Spleen (tissue), 7 donors: ENCODE results near the gene EFHD2.

Source experiments
- POLR2A ChIP-seq, 3 donors: fragments of 450-650 bp; IDR thresholded peaks; one replicate each; pipeline ENCODE4 v1.5.1; 2017; ENCODE audit warnings: antibody characterized with exemption in 3 of 3, mild to moderate bottlenecking in 1 of 3
- TF ChIP-seq, protein P1 (sequence below), 11 experiments: fragments of 200-600 bp in 7 of 11; fragments of 450-650 bp in 4 of 11; sonication (generic) in 4 of 11; IDR thresholded peaks in 8 of 11; conservative IDR thresholded peaks in 3 of 11; 1 replicate in 7 of 11; 2 replicates in 4 of 11; pipeline versions ENCODE4 v1.4.0 to v1.8.0; 2016 to 2021; ENCODE audit warnings: antibody characterized with exemption in 11 of 11, inconsistent platforms in 4 of 11, mild to moderate bottlenecking in 1 of 11
- donor health status: DM: no; HTN: no; CAD: no; lungs with moderate emphysema.
- donor health status: DM: no; HTN: no; CAD: no.
- donor health status: DM: no; HTN: no; CAD: no.

DNA sequence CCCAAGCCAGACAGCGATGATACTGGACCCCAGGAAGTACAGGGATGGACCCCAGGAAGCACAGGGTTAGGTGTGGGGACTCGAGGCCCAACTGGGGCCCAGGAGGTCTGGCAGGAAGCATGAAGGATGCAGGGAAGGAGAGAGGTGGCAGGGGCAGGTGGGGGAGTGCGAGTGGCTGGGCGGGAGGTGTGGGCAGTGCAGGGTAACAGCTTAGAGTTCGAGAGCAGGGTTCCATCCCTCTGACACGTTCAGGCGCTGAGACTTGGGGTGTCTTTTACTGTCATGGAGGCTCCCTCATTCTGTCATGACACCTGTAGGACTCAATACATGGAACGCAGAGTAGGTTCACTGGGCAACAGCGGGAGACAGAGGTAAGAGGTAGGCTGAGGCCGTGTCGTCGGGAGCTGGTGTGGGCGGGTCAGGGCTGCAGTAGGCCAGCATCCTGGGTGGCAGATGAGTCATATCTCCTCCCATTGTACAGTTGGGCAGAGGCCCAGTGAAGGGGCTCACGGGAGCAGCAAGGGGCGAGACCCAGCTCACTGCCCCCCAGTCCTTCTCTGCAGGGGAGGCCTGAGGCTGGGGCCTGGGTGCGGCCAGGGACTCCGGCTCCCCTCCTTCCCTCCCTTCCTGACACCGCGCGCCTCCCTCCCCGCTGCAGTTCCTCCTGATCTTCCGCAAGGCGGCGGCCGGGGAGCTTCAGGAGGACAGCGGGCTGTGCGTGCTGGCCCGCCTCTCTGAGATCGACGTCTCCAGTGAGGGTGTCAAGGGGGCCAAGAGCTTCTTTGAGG, 17.0 kb downstream of the EFHD2 start:
- TF ChIP-seq, protein P1, sequence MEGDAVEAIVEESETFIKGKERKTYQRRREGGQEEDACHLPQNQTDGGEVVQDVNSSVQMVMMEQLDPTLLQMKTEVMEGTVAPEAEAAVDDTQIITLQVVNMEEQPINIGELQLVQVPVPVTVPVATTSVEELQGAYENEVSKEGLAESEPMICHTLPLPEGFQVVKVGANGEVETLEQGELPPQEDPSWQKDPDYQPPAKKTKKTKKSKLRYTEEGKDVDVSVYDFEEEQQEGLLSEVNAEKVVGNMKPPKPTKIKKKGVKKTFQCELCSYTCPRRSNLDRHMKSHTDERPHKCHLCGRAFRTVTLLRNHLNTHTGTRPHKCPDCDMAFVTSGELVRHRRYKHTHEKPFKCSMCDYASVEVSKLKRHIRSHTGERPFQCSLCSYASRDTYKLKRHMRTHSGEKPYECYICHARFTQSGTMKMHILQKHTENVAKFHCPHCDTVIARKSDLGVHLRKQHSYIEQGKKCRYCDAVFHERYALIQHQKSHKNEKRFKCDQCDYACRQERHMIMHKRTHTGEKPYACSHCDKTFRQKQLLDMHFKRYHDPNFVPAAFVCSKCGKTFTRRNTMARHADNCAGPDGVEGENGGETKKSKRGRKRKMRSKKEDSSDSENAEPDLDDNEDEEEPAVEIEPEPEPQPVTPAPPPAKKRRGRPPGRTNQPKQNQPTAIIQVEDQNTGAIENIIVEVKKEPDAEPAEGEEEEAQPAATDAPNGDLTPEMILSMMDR (IDR thresholded peaks at IDR 0.05 in 8 of 11, conservative IDR thresholded peaks at IDR 0.05 in 3 of 11): peak in 7 of 11 experiments; percentile 20 to 47 (median 31)
- no peak for TF ChIP-seq POLR2A (IDR thresholded peaks at IDR 0.05)
